Thoracic aorta (tissue), 2 donors: Measurements from ENCODE around the gene DNAJC1. TPM values are rescaled to one million over a fixed set of nuclear protein-coding genes. Genes with fewer than 3 reads are reported as not detected.

ENCODE experiments used
- ATAC-seq: fragments of 150-250 bp; one replicate; pipeline ENCODE4 v1.8.0; 2017; ENCODE audit warnings: low read depth; ENCODE audit not compliant: insufficient number of reproducible peaks, low FRiP score
- DNase-seq: peaks from one replicate; pipeline ENCODE4 v3.0.0-alpha.2; 2020; ENCODE audit warnings: low spot score
- H3K27ac ChIP-seq, 2 donors: fragments of 200-600 bp; sonication (generic); 1 replicate in 1 of 2; 2 replicates in 1 of 2; pipeline ENCODE4 v1.5.1; 2016; ENCODE audit warnings: mild to moderate bottlenecking in 2 of 2, moderate library complexity in 2 of 2
- H3K27me3 ChIP-seq: fragments of 200-600 bp; sonication (generic); replicated peaks from 2 replicates; pipeline ENCODE4 v1.6.0; 2016; ENCODE audit warnings: mild to moderate bottlenecking; ENCODE audit not compliant: insufficient read depth
- H3K36me3 ChIP-seq: fragments of 200-600 bp; sonication (generic); one replicate; pipeline ENCODE4 v1.5.1; 2016
- H3K4me1 ChIP-seq, 2 donors: fragments of 200-600 bp; sonication (generic); 1 replicate in 1 of 2; 2 replicates in 1 of 2; pipeline versions ENCODE4 v1.5.1 to v1.6.0; 2016; ENCODE audit warnings: low read depth in 2 of 2, mild to moderate bottlenecking in 1 of 2; ENCODE audit not compliant: control insufficient read depth in 1 of 2
- H3K4me3 ChIP-seq: fragments of 200-600 bp; sonication (generic); 2 replicates; pipeline ENCODE4 v1.5.1; 2016; ENCODE audit warnings: mild to moderate bottlenecking
- H3K9me3 ChIP-seq: fragments of 200-600 bp; sonication (generic); 2 replicates; pipeline ENCODE4 v1.5.1; 2016
- CTCF ChIP-seq: fragments of 200-600 bp; sonication (generic); IDR thresholded peaks from one replicate; pipeline ENCODE4 v1.5.1; 2019; ENCODE audit warnings: antibody characterized with exemption
- total RNA-seq, 2 donors: library from RNA; depleted of rRNA; stranded (reverse); fragments of >200 nt; gene quantifications; one replicate each; pipeline versions ENCODE4 v1.1.0 to v1.2.3, GENCODE V29; 2016

Gene DNAJC1
- total RNA-seq, 2 donors from 2014 or later = 63.1 to 156 TPM

GRCh38 chr10:22005763-22006162 is 2.2 kb upstream of the DNAJC1 start:
- TF ChIP-seq CTCF = no peak
- DNase-seq (no peak), ATAC-seq (no peak)
- Histone ChIP-seq H3K27ac (no peak overlapping the region), H3K4me3 (no peak overlapping the region), H3K9me3 (no peaks in the 10 kb centered on the region), H3K4me1 (peaks cover 0 to 14% of the 10 kb centered on the region in 2 donors), H3K27me3 (no peaks in the 10 kb centered on the region), H3K36me3 (no peaks in the 10 kb centered on the region)

DNA sequence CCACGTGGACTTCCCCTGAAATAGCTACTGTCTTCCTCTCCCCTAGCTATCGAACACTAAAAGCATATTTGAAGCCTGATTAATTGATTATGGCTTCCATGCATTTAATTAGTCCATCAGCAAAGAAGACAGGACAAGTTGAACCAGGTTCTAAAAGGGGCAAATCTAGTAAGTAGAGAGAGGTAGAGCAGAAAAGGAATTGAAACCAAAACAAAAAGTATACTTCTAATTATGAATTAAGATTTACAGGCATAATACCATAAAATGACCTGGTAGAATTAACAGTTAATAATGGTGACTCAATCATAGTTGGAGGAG is 393 bp upstream of the DNAJC1 start:
- TF ChIP-seq CTCF = no peak
- no peaks in the 10 kb centered on the region for H3K36me3 ChIP-seq
- no peaks in the 10 kb centered on the region for H3K9me3 ChIP-seq
- H3K27ac ChIP-seq = peak overlapping the region; percentile 94 to 97
- ATAC-seq (no peak), DNase-seq (no peak)
- no peaks in the 10 kb centered on the region for H3K27me3 ChIP-seq
- peaks cover 0 to 14% of the 10 kb centered on the region in 2 donors for H3K4me1 ChIP-seq
- peak overlapping the region; percentile 90 for H3K4me3 ChIP-seq

DNA sequence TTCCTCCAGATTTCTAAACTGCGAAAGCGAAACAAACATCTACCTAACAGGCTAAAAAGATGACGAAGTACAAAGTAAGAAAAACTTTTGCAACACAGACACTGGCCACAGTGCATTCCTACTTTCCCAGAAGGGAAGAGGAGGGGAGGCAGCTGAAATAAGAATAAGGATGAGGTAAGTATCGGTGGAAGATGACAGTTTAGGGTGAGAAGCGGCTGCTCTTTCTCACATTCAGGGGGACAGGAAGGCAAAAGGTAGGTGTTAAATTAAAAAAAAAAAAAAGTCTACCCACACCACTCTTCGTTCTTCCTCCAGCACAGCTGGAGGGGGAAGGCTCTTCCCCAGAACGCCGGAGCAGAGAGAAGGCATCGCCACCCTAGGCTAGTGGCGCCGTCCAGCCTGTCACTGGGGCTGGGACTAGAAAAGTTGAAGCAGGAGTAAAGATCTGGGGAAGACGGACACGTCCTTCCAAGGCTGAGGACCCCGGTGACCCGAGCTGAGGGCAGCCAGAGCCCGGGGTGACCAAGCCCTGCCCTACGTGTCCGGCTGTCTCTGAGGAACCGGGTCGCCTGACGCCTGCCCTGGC is 846 bp downstream of the DNAJC1 start:
- Histone ChIP-seq H3K4me3 (peak overlapping the region; percentile 90), H3K9me3 (no peaks in the 10 kb centered on the region), H3K27me3 (no peaks in the 10 kb centered on the region), H3K4me1 (peaks cover 0 to 14% of the 10 kb centered on the region in 2 donors), H3K36me3 (no peaks in the 10 kb centered on the region), H3K27ac (peak overlapping the region; percentile 94 to 97)
- DNase-seq (no peak), ATAC-seq (peak; percentile 1)
- TF ChIP-seq CTCF = no peak

DNA sequence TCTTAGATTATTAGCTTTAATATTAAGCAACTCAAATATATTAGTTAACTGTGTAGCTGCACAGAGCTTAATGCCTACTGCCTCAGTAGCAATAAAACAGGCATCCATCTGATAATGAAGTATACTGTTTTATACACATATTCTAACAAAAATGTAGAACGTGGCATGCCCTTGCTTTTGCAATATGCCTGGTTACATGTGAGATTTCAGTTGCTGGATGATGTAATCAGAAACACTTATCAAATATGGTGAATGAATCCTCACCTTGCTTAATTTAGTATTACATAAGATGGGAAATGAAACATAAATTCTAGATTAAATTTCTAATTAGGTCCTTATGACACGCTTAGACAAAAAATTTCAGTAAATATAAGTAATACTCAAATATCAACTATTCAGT is 8.0 kb downstream of the DNAJC1 start:
- TF ChIP-seq CTCF = no peak
- Histone ChIP-seq H3K4me3 (no peak overlapping the region), H3K27me3 (no peaks in the 10 kb centered on the region), H3K36me3 (no peaks in the 10 kb centered on the region), H3K4me1 (no peaks in the 10 kb centered on the region), H3K27ac (no peak overlapping the region), H3K9me3 (no peaks in the 10 kb centered on the region)
- no peak for ATAC-seq
- DNase-seq = no peak

GRCh38 chr10:21993360-21994001 is 10.0 kb downstream of the DNAJC1 start:
- ATAC-seq (no peak), DNase-seq (no peak)
- Histone ChIP-seq H3K4me1 (peaks cover 0 to 7% of the 10 kb centered on the region in 2 donors), H3K27ac (no peak overlapping the region), H3K4me3 (no peak overlapping the region), H3K36me3 (no peaks in the 10 kb centered on the region), H3K9me3 (no peaks in the 10 kb centered on the region), H3K27me3 (no peaks in the 10 kb centered on the region)
- peak; percentile 43 for TF ChIP-seq CTCF
